ENCODE results near the gene MMEL1.

MMEL1 gene

DNA sequence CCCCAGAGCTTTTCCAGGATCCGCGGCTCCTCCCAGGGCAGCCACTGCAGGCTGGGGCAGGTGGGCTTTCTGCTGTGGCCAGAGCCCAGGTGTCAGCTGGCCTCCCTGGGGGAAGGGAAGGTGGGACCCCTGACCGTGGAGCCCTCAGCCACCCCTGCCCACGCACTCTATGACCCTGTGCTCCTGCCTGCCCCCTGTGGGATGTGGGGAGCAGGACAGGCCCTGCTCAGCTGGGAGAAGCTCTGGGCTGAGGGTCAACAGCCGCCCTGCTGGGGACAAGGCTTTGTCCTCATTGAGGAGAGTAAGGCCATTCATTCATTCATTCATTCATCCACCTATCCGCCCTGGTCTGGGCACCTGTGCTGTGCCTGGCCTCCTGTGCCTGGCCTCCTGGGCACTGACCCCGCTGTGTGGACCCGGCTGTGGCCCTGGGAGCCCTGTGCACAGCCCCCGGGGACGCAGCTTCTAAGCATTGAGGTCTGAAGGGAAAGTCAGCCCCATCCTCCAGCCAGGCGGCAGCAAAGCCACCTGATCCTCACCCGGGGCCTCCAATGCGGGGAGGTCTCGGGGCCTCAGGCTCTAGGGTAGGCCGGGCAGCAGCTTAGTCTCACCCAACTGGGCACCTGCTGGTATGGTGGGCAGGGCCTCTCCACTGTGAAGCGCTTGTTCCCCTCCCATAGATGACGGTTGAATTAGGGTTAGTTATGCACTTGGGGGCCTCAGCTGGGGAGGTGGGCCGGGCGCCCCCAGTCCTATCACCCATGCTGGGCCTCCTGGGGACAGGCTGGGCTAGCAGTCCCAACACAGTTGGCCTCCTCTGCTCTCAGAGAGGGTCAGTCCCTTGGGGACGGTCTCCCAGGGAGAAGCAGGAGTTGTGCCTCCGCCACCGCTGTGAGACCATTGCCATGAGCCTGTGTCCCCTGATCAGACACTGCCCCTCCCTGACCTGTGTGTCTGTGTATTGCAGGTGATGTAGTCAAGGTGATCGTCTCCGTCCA, 70.6 kb downstream of the MMEL1 start:
- TF ChIP-seq FOXM1 (IDR thresholded peaks at IDR 0.05; ENCODE audit: borderline replicate concordance) (no peak), LEF1 (IDR thresholded peaks at IDR 0.05; ENCODE audit: borderline replicate concordance) (no peak), SUZ12 (IDR thresholded peaks at IDR 0.05) (no peak), ELF4 (IDR thresholded peaks at IDR 0.05) (no peak), NFRKB (IDR thresholded peaks at IDR 0.05) (no peak), BHLHE40 (IDR thresholded peaks at IDR 0.05; ENCODE audit: borderline replicate concordance) (no peak), TARDBP (IDR thresholded peaks at IDR 0.05) (no peak), ARNT (IDR thresholded peaks at IDR 0.05) (no peak), FOXA1 (IDR thresholded peaks at IDR 0.05) (no peak), ZNF384 (IDR thresholded peaks at IDR 0.05) (no peak), L3MBTL2 (conservative IDR thresholded peaks at IDR 0.05) (no peak)
- TF ChIP-seq, protein P1, sequence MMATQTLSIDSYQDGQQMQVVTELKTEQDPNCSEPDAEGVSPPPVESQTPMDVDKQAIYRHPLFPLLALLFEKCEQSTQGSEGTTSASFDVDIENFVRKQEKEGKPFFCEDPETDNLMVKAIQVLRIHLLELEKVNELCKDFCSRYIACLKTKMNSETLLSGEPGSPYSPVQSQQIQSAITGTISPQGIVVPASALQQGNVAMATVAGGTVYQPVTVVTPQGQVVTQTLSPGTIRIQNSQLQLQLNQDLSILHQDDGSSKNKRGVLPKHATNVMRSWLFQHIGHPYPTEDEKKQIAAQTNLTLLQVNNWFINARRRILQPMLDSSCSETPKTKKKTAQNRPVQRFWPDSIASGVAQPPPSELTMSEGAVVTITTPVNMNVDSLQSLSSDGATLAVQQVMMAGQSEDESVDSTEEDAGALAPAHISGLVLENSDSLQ (IDR thresholded peaks at IDR 0.05), result no peak
- CTCF ChIA-PET, result interaction anchor here (0.8 to 1.2 kb wide), 2 partner anchors 12 to 110 kb away, joined by 3 to 6 read pairs; no protein-coding TSS in a partner anchor
- POLR2A ChIA-PET, result interaction anchor here (1.3 to 1.5 kb wide), 3 partner anchors 15 to 36 kb away, joined by 3 to 5 read pairs (median 4); partner anchors contain the start of gene PANK4
- DNase-seq (ENCODE audit: extremely low spot score), result no peak

DNA sequence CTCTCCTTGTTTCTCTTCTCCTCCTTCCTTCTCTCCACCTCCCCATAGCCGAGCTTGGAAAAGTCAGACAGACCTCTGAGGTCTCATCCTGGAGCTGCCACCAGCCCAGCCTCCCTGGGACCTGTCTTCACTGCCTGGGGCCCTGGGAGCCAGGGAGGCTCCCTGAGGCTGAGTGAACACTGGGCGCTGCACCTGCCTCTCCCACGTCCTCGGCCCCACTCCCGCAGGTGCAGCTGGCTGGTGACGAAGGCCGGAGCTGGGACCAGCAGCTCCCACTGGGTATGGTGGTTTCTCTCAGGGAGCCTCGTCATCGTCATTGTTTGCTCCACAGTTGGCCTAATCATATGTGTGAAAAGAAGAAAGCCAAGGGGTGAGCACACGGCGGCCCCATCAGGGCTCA, 71.4 kb downstream of the MMEL1 start:
- no peak for TF ChIP-seq BHLHE40 (IDR thresholded peaks at IDR 0.05; ENCODE audit: borderline replicate concordance)
- ChIA-PET CTCF (interaction anchor here (0.8 to 1.2 kb wide), 2 partner anchors 13 to 109 kb away, joined by 3 to 6 read pairs; no protein-coding TSS in a partner anchor), POLR2A (interaction anchor here (1.2 to 1.5 kb wide), 5 partner anchors 14 to 148 kb away, joined by 3 to 5 read pairs (median 4); partner anchors contain the start of gene PANK4)
- no peak for DNase-seq (ENCODE audit: extremely low spot score)

DNA sequence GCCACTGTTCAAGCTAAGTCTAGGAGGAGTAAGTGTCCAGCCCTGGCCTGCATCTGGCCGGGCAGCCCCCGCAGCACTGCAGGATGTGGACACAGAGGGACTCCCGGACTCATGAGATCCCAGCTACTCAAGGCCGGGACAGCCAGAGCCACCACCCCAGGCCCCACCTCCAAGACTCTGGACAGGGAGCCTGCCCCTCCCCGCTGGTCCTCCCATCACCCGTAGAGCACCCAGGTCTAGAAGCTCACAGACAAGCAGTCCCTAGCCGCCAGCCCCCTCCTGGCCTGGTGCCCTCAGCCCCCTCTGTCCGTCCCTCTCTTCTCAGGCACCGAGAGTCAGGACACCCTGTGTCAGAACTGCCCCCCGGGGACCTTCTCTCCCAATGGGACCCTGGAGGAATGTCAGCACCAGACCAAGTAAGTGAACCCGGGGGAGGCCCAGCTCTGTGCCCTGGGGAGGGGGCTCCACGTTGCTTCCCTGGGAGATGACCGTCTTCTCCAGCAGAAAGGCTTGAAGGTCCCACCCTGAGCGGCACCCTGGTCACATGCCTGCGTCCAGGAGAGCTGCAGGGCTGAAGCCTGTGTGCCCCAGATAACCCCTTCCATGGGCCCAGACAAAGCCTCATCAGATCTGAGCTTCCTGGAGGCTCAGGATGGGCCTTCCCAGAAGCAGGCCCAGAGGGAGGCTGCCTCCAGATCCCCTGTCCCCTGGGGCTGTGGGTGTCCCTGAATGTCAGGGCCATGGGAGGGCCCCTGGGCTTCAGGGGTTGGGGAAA, 72.3 kb downstream of the MMEL1 start:
- ChIA-PET CTCF (interaction anchor here (1.2 kb wide), 1 partner anchor 241 kb away, joined by 3 read pairs; the partner anchor contains the start of gene TTC34), POLR2A (interaction anchor here (1.2 to 1.5 kb wide), 4 partner anchors 13 to 148 kb away, joined by 3 to 4 read pairs (median 4); partner anchors contain the start of gene PANK4)
- TF ChIP-seq ARNT (IDR thresholded peaks at IDR 0.05), result no peak
- TF ChIP-seq, protein P1 (IDR thresholded peaks at IDR 0.05), result no peak
- TF ChIP-seq TARDBP (IDR thresholded peaks at IDR 0.05), result no peak
- TF ChIP-seq SUZ12 (IDR thresholded peaks at IDR 0.05), result no peak
- no peak for TF ChIP-seq FOXA1 (IDR thresholded peaks at IDR 0.05)
- no peak for TF ChIP-seq LEF1 (IDR thresholded peaks at IDR 0.05; ENCODE audit: borderline replicate concordance)
- no peak for TF ChIP-seq NFRKB (IDR thresholded peaks at IDR 0.05)
- TF ChIP-seq ELF4 (IDR thresholded peaks at IDR 0.05), result no peak
- TF ChIP-seq CTBP1 (IDR thresholded peaks at IDR 0.05; ENCODE audit: borderline replicate concordance), result no peak
- no peak for TF ChIP-seq BHLHE40 (IDR thresholded peaks at IDR 0.05; ENCODE audit: borderline replicate concordance)
- no peak for TF ChIP-seq ZNF384 (IDR thresholded peaks at IDR 0.05)
- no peak for TF ChIP-seq HDGF (IDR thresholded peaks at IDR 0.05; ENCODE audit: borderline replicate concordance)
- no peak for TF ChIP-seq SP1 (IDR thresholded peaks at IDR 0.05)
- TF ChIP-seq FOXM1 (IDR thresholded peaks at IDR 0.05; ENCODE audit: borderline replicate concordance), result no peak
- TF ChIP-seq FOXK2 (IDR thresholded peaks at IDR 0.05), result no peak
- TF ChIP-seq L3MBTL2 (conservative IDR thresholded peaks at IDR 0.05), result no peak
- no peak for DNase-seq (ENCODE audit: extremely low spot score)

GRCh38 chr1:2559509-2560298, 73.1 kb downstream of the MMEL1 start:
- POLR2A ChIA-PET, result interaction anchor here (1.5 kb wide), 1 partner anchor 25 kb away, joined by 4 read pairs; no protein-coding TSS in a partner anchor
- CTCF ChIA-PET, result interaction anchor here (1.2 kb wide), 1 partner anchor 242 kb away, joined by 3 read pairs; the partner anchor contains the start of gene TTC34
- no peak for DNase-seq (ENCODE audit: extremely low spot score)
- no peak for TF ChIP-seq BHLHE40 (IDR thresholded peaks at IDR 0.05; ENCODE audit: borderline replicate concordance)
- no peak for TF ChIP-seq FOXM1 (IDR thresholded peaks at IDR 0.05; ENCODE audit: borderline replicate concordance)
- TF ChIP-seq SUZ12 (IDR thresholded peaks at IDR 0.05), result no peak
- TF ChIP-seq ZNF384 (IDR thresholded peaks at IDR 0.05), result no peak
- no peak for TF ChIP-seq LEF1 (IDR thresholded peaks at IDR 0.05; ENCODE audit: borderline replicate concordance)
- TF ChIP-seq HDGF (IDR thresholded peaks at IDR 0.05; ENCODE audit: borderline replicate concordance), result no peak
- TF ChIP-seq NFRKB (IDR thresholded peaks at IDR 0.05), result no peak
- no peak for TF ChIP-seq ELF4 (IDR thresholded peaks at IDR 0.05)
- TF ChIP-seq, protein P1 (IDR thresholded peaks at IDR 0.05), result no peak
- no peak for TF ChIP-seq SP1 (IDR thresholded peaks at IDR 0.05)

- TF ChIP-seq, protein P1 (IDR thresholded peaks at IDR 0.05), result no peak
- TF ChIP-seq LEF1 (IDR thresholded peaks at IDR 0.05; ENCODE audit: borderline replicate concordance) (no peak), ELF4 (IDR thresholded peaks at IDR 0.05) (no peak), ARNT (IDR thresholded peaks at IDR 0.05) (no peak)
- CTCF ChIA-PET, result interaction anchor here (0.6 kb wide), 1 partner anchor 23 kb away, joined by 3 read pairs; no protein-coding TSS in a partner anchor
- no peak for DNase-seq (ENCODE audit: extremely low spot score)
- POLR2A ChIA-PET, result interaction anchor here (1.2 kb wide), 1 partner anchor 27 kb away, joined by 3 read pairs; no protein-coding TSS in a partner anchor
These were observed 74.0 kb downstream of the MMEL1 start for GRCh38 chr1:2558861-2559260.

Data from HEK293T (cell line).